Measurements from ENCODE around the gene KCTD17. TPM values are rescaled to one million over a fixed set of nuclear protein-coding genes. Genes with fewer than 3 reads are reported as not detected.

The KCTD17 gene
- total RNA-seq, 6 experiments from 2014 or later = 2.0 to 9.7 (median 4.4) TPM

GRCh38 chr22:37026325-37026724 is 25.2 kb upstream of the KCTD17 start:
- Histone ChIP-seq H3K4me3 (peak overlapping the region; percentile 57 to 82 (median 64)), H3K27me3 (no peaks in the 10 kb centered on the region), H3K27ac (peak overlapping the region in 2 of 3 donors; percentile 75 to 95), H3K36me3 (peaks cover 0 to 43% (median 21%) of the 10 kb centered on the region in 4 donors), H3K9me3 (no peaks in the 10 kb centered on the region), H3K4me1 (peaks cover 0 to 79% (median 35%) of the 10 kb centered on the region in 4 donors)
- intact Hi-C loops (cut with DNase I) = no loop called here
- TF ChIP-seq CTCF (IDR thresholded peaks at IDR 0.05) (no peak), POLR2A (IDR thresholded peaks at IDR 0.05) (no peak)
- ATAC-seq (peak in 2 of 4 donors; percentile 4 to 48), DNase-seq (no peak)
- WGBS (ENCODE audit: insufficient coverage, low coverage, low lambda C conversion rate, missing lambda C conversion rate) = 51% methylated on average over 5 of the region's 5 CpGs

GRCh38 chr22:37027556-37027955 is 24.0 kb upstream of the KCTD17 start:
- intact Hi-C loops (cut with DNase I) = no loop called here
- Histone ChIP-seq H3K27me3 (no peaks in the 10 kb centered on the region), H3K9me3 (no peaks in the 10 kb centered on the region), H3K36me3 (peaks cover 0 to 43% (median 21%) of the 10 kb centered on the region in 4 donors), H3K4me3 (no peak overlapping the region), H3K27ac (peak overlapping the region in 1 of 3 donors; percentile 95), H3K4me1 (peaks cover 0 to 79% (median 34%) of the 10 kb centered on the region in 4 donors)
- TF ChIP-seq POLR2A (IDR thresholded peaks at IDR 0.05) = no peak
- no peak for TF ChIP-seq CTCF (IDR thresholded peaks at IDR 0.05)
- ATAC-seq (no peak), DNase-seq (no peak)
- WGBS (ENCODE audit: insufficient coverage, low coverage, low lambda C conversion rate, missing lambda C conversion rate) = 58% methylated on average over 7 of the region's 7 CpGs

GRCh38 chr22:37028692-37029674 is 22.6 kb upstream of the KCTD17 start:
- TF ChIP-seq POLR2A (IDR thresholded peaks at IDR 0.05) (no peak), CTCF (IDR thresholded peaks at IDR 0.05) (no peak)
- no peak for DNase-seq
- Histone ChIP-seq H3K27ac (no peak overlapping the region), H3K36me3 (peaks cover 0 to 43% (median 21%) of the 10 kb centered on the region in 4 donors), H3K9me3 (no peaks in the 10 kb centered on the region), H3K27me3 (no peaks in the 10 kb centered on the region), H3K4me1 (peaks cover 0 to 79% (median 30%) of the 10 kb centered on the region in 4 donors), H3K4me3 (no peak overlapping the region)
- ATAC-seq = no peak
- intact Hi-C loops (cut with DNase I) = no loop called here
- 75% methylated on average over 6 of the region's 22 CpGs for WGBS (ENCODE audit: insufficient coverage, low coverage, low lambda C conversion rate, missing lambda C conversion rate)

GRCh38 chr22:37030560-37031281 is 20.8 kb upstream of the KCTD17 start:
- Histone ChIP-seq H3K9me3 (no peaks in the 10 kb centered on the region), H3K27ac (peak overlapping the region; percentile 69 to 89 (median 74)), H3K4me1 (peaks cover 0 to 92% (median 38%) of the 10 kb centered on the region in 4 donors), H3K36me3 (peaks cover 0 to 43% (median 21%) of the 10 kb centered on the region in 4 donors), H3K4me3 (no peak overlapping the region), H3K27me3 (no peaks in the 10 kb centered on the region)
- WGBS (ENCODE audit: insufficient coverage, low coverage, low lambda C conversion rate, missing lambda C conversion rate) = 76% methylated on average over 5 of the region's 14 CpGs
- DNase-seq (no peak), ATAC-seq (no peak)
- intact Hi-C loops (cut with DNase I) = no loop called here
- TF ChIP-seq POLR2A (IDR thresholded peaks at IDR 0.05) = no peak
- peak in 1 of 4 donors; percentile 11 for TF ChIP-seq CTCF (IDR thresholded peaks at IDR 0.05)
